NT2/D1 (cell line): ENCODE data around the gene SEMA3F.

Experiments used
- YY1 ChIP-seq: IDR thresholded peaks from 2 replicates; pipeline ENCODE4 v1.6.1; 2011; ENCODE audit not compliant: insufficient read length, insufficient read depth
- ZNF274 ChIP-seq: IDR thresholded peaks from 2 replicates; pipeline ENCODE4 v1.6.1; 2011; ENCODE audit warnings: mild to moderate bottlenecking, low read depth, low read length

DNA sequence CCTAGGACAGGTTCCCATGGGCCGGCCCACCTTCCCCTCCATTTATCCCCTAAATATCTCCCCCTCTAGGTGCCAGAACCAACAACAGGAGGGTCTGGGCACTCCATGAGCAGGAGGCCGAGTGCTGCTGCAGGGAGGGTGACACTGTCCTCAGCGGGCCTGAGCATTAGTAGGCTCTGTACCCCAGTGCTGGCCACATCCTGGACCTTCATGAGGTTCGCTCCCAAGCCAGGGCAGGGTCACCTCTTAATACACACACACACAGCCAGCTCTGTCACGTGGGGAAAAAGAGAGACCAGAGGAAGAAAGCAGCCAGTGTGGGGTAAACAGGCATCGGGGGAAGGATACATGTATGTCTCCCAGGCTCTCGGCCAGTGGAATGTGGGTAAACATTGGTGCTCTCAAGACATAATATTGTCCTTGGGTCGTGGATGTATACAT, 27.9 kb upstream of the SEMA3F start:
- TF ChIP-seq ZNF274 (no peak), YY1 (no peak)
